ENCODE results near the gene PLAU. TPM values are rescaled to one million over a fixed set of nuclear protein-coding genes. Genes with fewer than 3 reads are reported as not detected.

The PLAU gene
- total RNA-seq, 1 experiment from 2014 or later: 15.0 TPM

- ATAC-seq: no peak
- H3K4me3 Mint-ChIP-seq: no peak overlapping the region
- POLR2A ChIA-PET: no interaction called here
Observed at GRCh38 chr10:73876566-73876965, 34.4 kb upstream of the PLAU start.

GRCh38 chr10:73876971-73877370 lies 34.0 kb upstream of the PLAU start:
- H3K27me3 Mint-ChIP-seq (ENCODE audit: low read depth): no peaks in the 10 kb centered on the region; the same call in 1 of the 2 replicates
- H3K4me3 Mint-ChIP-seq: no peak overlapping the region
- no peak overlapping the region for H3K27ac Mint-ChIP-seq
- peaks cover 7% of the 10 kb centered on the region; the same call in 1 of the 2 replicates for H3K36me3 Mint-ChIP-seq
- DNase-seq (ENCODE audit: low spot score) (no peak), ATAC-seq (no peak)
- POLR2A ChIA-PET: no interaction called here
- H3K4me1 Mint-ChIP-seq: peaks cover 36% of the 10 kb centered on the region
- no peaks in the 10 kb centered on the region for H3K9me3 Mint-ChIP-seq
- CTCF ChIA-PET: interaction anchor here (1.0 to 3.4 kb wide), 5 partner anchors 9 to 27 kb away, joined by 3 to 37 read pairs (median 4); no protein-coding TSS in a partner anchor
- no peak for TF ChIP-seq ZNF263 (CRISPR knock-in tag; IDR thresholded peaks at IDR 0.05; ENCODE audit: low read depth)
- no peak for TF ChIP-seq TEAD1 (CRISPR knock-in tag; IDR thresholded peaks at IDR 0.05)
- no peak for TF ChIP-seq ATF1 (CRISPR knock-in tag; IDR thresholded peaks at IDR 0.05)
- TF ChIP-seq NFATC4 (CRISPR knock-in tag; IDR thresholded peaks at IDR 0.05): no peak
- TF ChIP-seq ZNF425 (CRISPR knock-in tag; conservative IDR thresholded peaks at IDR 0.05): no peak
- no peak for TF ChIP-seq FOXP1 (CRISPR knock-in tag; IDR thresholded peaks at IDR 0.05; ENCODE audit: borderline replicate concordance)
- TF ChIP-seq NFYB (CRISPR knock-in tag; conservative IDR thresholded peaks at IDR 0.05; ENCODE audit: low read depth): no peak
- TF ChIP-seq ELF4 (CRISPR knock-in tag; IDR thresholded peaks at IDR 0.05; ENCODE audit: low read depth): no peak
- TF ChIP-seq CBFB (CRISPR knock-in tag; IDR thresholded peaks at IDR 0.05; ENCODE audit: low read depth): no peak
- no peak for TF ChIP-seq USF2 (CRISPR knock-in tag; IDR thresholded peaks at IDR 0.05)
- no peak for TF ChIP-seq TP53 (CRISPR knock-in tag; IDR thresholded peaks at IDR 0.05)
- TF ChIP-seq AR (CRISPR knock-in tag; IDR thresholded peaks at IDR 0.05): no peak
- no peak for TF ChIP-seq CREB1 (CRISPR knock-in tag; IDR thresholded peaks at IDR 0.05)
- no peak for TF ChIP-seq ZBTB43 (CRISPR knock-in tag; IDR thresholded peaks at IDR 0.05)
- TF ChIP-seq MLX (CRISPR knock-in tag; IDR thresholded peaks at IDR 0.05): no peak
- TF ChIP-seq ZNF512 (CRISPR knock-in tag; IDR thresholded peaks at IDR 0.05; ENCODE audit: borderline replicate concordance): no peak

More at GRCh38 chr10:73876566-73876965, 34.4 kb upstream of the PLAU start:
- DNase-seq (ENCODE audit: low spot score): no peak
- Mint-ChIP-seq H3K27me3 (ENCODE audit: low read depth) (no peaks in the 10 kb centered on the region; the same call in 1 of the 2 replicates), H3K9me3 (no peaks in the 10 kb centered on the region), H3K27ac (no peak overlapping the region), H3K4me1 (peaks cover 36% of the 10 kb centered on the region), H3K36me3 (peaks cover 8% of the 10 kb centered on the region; the same call in 1 of the 2 replicates)
- no peak for TF ChIP-seq E2F4 (CRISPR knock-in tag; IDR thresholded peaks at IDR 0.05; ENCODE audit: borderline replicate concordance, low read depth)
- TF ChIP-seq NR3C1 (CRISPR knock-in tag; conservative IDR thresholded peaks at IDR 0.05; ENCODE audit: low read depth): no peak
- no peak for TF ChIP-seq ZNF671 (CRISPR knock-in tag; IDR thresholded peaks at IDR 0.05)
- no peak for TF ChIP-seq USF1 (CRISPR knock-in tag; IDR thresholded peaks at IDR 0.05)
- CTCF ChIA-PET: interaction anchor here (1.0 to 1.8 kb wide), 4 partner anchors 9 to 57 kb away, joined by 3 to 6 read pairs (median 4); no protein-coding TSS in a partner anchor

All from WTC11 (cell line).